ENCODE data around the gene LRMDA. TPM values are rescaled to one million over a fixed set of nuclear protein-coding genes. Genes with fewer than 3 reads are reported as not detected.

LRMDA gene
- total RNA-seq, 4 donors from 2014 or later = 2.2 to 7.8 (median 4.5) TPM

GRCh38 chr10:76136961-76137360 lies 705.5 kb downstream of the LRMDA start:
- no peaks in the 10 kb centered on the region for H3K9me3 ChIP-seq
- H3K27ac ChIP-seq = no peak overlapping the region
- intact Hi-C loops (cut with DNase I; ENCODE audit: low total_unique reads) = no loop called here
- H3K4me3 ChIP-seq = no peak overlapping the region
- WGBS, 2 donors (ENCODE audit: low coverage in 1 of 2) = 94% methylated on average over 3 to 4 of the region's 4 CpGs
- H3K36me3 ChIP-seq = no peaks in the 10 kb centered on the region
- H3K4me1 ChIP-seq = no peaks in the 10 kb centered on the region
- no peaks in the 10 kb centered on the region for H3K27me3 ChIP-seq
- no peak for TF ChIP-seq EP300 (IDR thresholded peaks at IDR 0.05; ENCODE audit: low read depth)
- TF ChIP-seq POLR2AphosphoS5 (IDR thresholded peaks at IDR 0.05) = no peak
- no peak for TF ChIP-seq CTCF (IDR thresholded peaks at IDR 0.05)
- TF ChIP-seq POLR2A (IDR thresholded peaks at IDR 0.05) = no peak
- no peak for DNase-seq
- in situ Hi-C loops (cut with MboI; ENCODE audit: low pct_ligation_motif_present in 1 of 4, low pct_unique_long_range_greater_than_20kb in 1 of 4, low sequenced_read_pairs in 3 of 4) = no loop called here

DNA sequence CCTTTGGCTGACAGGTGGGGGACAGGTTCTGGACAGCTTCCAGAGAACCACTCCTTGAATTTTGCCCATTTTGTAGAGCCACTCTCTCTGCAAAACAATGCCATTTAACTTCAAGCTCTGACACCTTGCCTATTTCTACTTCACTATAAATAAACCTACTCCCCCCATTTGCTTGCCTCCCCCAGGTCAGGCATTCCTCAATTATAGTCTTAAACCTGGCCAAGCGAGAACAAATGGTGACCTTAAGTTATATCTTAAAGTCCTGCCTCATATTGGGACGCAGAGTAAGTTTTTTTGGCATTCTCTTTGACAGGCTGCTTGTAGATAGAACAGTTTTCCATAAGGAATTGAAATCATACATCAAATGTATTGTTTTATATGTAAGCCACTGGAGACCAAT lies 706.9 kb downstream of the LRMDA start:
- intact Hi-C loops (cut with DNase I; ENCODE audit: low total_unique reads) (no loop called here), in situ Hi-C loops (cut with MboI; ENCODE audit: low pct_ligation_motif_present in 1 of 4, low pct_unique_long_range_greater_than_20kb in 1 of 4, low sequenced_read_pairs in 3 of 4) (no loop called here)
- Histone ChIP-seq H3K4me1 (no peaks in the 10 kb centered on the region), H3K9me3 (no peaks in the 10 kb centered on the region), H3K36me3 (no peaks in the 10 kb centered on the region), H3K27me3 (no peaks in the 10 kb centered on the region), H3K27ac (no peak overlapping the region), H3K4me3 (no peak overlapping the region)
- WGBS, 2 donors (ENCODE audit: low coverage in 1 of 2) = 76 to 100% methylated on average over 1 to 2 of the region's 2 CpGs
- no peak for TF ChIP-seq POLR2AphosphoS5 (IDR thresholded peaks at IDR 0.05)
- no peak for TF ChIP-seq CTCF (IDR thresholded peaks at IDR 0.05)
- TF ChIP-seq POLR2A (IDR thresholded peaks at IDR 0.05) = no peak
- TF ChIP-seq EP300 (IDR thresholded peaks at IDR 0.05; ENCODE audit: low read depth) = no peak
- no peak for DNase-seq

DNA sequence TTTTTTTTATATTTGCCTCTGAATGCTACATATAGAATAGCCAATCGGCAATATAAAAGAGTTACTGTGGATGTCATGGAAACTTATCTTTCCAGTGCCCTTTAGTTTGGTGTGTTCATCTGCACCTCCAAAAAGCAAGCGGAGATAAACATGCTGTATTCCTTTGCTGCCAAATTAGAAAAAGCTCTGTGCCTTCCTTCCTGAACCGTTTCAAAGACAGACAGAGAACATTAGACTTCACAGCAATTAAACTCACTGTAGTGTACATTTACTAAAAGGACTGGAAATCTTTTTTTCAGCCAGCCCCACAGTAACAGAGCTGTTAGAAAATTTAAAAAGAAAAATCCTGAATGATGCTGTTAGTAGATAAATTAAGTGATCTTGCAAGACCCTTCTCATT lies 707.5 kb downstream of the LRMDA start:
- TF ChIP-seq POLR2A (IDR thresholded peaks at IDR 0.05) = no peak
- TF ChIP-seq POLR2AphosphoS5 (IDR thresholded peaks at IDR 0.05) = no peak
- TF ChIP-seq EP300 (IDR thresholded peaks at IDR 0.05; ENCODE audit: low read depth) = no peak
- no peak for TF ChIP-seq CTCF (IDR thresholded peaks at IDR 0.05)
- intact Hi-C loops (cut with DNase I; ENCODE audit: low total_unique reads) = no loop called here
- in situ Hi-C loops (cut with MboI; ENCODE audit: low pct_ligation_motif_present in 1 of 4, low pct_unique_long_range_greater_than_20kb in 1 of 4, low sequenced_read_pairs in 3 of 4) = no loop called here
- WGBS, 2 donors (ENCODE audit: low coverage in 1 of 2) = 60 to 66% methylated on average over 3 of the region's 3 CpGs
- no peak for DNase-seq
- Histone ChIP-seq H3K9me3 (no peaks in the 10 kb centered on the region), H3K4me3 (no peak overlapping the region), H3K27ac (no peak overlapping the region), H3K36me3 (no peaks in the 10 kb centered on the region), H3K27me3 (no peaks in the 10 kb centered on the region), H3K4me1 (no peaks in the 10 kb centered on the region)

DNA sequence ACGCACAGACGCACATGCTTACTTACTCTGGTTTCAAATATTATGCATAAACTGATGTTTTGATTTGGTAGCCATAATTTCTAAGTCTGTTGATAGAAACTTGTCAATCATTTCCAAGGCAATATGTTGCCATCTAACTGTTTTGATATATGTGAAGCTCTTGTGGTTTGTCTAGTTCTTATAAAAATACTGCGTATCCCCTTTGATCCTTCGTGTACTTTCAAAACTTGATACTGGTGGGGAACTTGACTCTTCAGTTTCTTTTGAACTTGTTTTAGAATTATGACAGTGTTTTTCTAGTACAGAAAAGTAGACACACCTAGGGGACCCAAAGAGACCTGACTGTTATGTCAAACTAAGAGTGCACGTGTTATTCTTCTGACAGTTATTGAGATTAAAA lies 708.0 kb downstream of the LRMDA start:
- H3K9me3 ChIP-seq = no peaks in the 10 kb centered on the region
- no peaks in the 10 kb centered on the region for H3K27me3 ChIP-seq
- in situ Hi-C loops (cut with MboI; ENCODE audit: low pct_ligation_motif_present in 1 of 4, low pct_unique_long_range_greater_than_20kb in 1 of 4, low sequenced_read_pairs in 3 of 4) = no loop called here

More for the DNA sequence above, 708.0 kb downstream of the LRMDA start:
- intact Hi-C loops (cut with DNase I; ENCODE audit: low total_unique reads) = no loop called here
- Histone ChIP-seq H3K36me3 (no peaks in the 10 kb centered on the region), H3K27ac (no peak overlapping the region), H3K4me1 (no peaks in the 10 kb centered on the region), H3K4me3 (no peak overlapping the region)
- no peak for DNase-seq
- TF ChIP-seq EP300 (IDR thresholded peaks at IDR 0.05; ENCODE audit: low read depth) (no peak), POLR2A (IDR thresholded peaks at IDR 0.05) (no peak), CTCF (IDR thresholded peaks at IDR 0.05) (no peak), POLR2AphosphoS5 (IDR thresholded peaks at IDR 0.05) (no peak)
- WGBS, 2 donors (ENCODE audit: low coverage in 1 of 2) = 88 to 89% methylated on average over 5 of the region's 5 CpGs

Measured in transverse colon (tissue), 4 donors.